ENCODE data around the gene SMG6. TPM values are rescaled to one million over a fixed set of nuclear protein-coding genes. Genes with fewer than 3 reads are reported as not detected.
A peak's percentile ranks its signal among the peaks of the same experiment; 100 is the strongest.

The SMG6 gene
- total and polyA plus RNA-seq, 2 of the 13 experiments (the other 11 are each of a cell fraction or from before 2014, with no cell fraction given): 4.6 to 14.6 TPM

DNA sequence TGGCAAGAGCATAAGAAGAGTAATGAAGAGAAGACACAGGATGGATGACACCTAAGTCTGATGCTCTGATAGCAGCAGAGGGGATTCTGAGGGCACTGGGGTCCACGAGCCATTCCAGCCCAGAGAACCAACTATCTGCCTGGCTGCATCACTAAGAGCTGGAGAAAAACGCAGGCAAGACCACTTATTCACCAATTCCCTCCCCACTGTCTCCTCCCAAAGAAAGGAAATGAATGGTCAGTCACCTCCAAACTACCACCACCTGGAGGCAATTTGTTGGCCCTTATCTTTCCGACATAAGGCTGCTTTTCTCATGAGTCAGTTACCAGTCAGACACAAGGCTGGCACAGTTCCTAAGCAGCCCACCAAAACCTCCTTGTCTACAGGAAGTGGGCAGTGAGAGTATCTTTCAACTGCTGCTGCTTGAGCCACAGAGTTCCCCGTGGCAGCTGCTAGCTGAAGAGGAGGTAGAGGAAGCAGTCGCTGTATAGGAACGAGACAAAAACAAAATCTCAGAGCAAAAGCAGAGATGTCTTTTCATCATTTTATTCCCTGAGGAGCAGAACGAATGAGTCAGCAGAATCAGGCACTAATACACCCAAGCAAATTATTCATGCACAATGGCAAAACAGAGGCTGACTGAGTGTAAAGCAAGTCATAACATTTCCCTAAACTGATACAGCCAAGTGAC, 111.1 kb downstream of the SMG6 start:
- in situ Hi-C loops (cut with HindIII; ENCODE audit: extremely low pct_ligation_motif_present, low pct_unique_long_range_greater_than_20kb) (no loop called here), intact Hi-C loops (cut with micrococcal nuclease; ENCODE audit: unreplicated experiment) (no loop called here)
- no peak overlapping the region for H3K9ac ChIP-seq (ENCODE audit: insufficient read depth, low read depth, low read length)
- ChIA-PET POLR2A (no interaction called here), CTCF (ENCODE audit: low intra/inter-chr PET ratio, low total read pairs) (no interaction called here)
- DNase-seq (ENCODE audit: low spot score): no peak
- H3K27ac ChIP-seq (ENCODE audit: extremely low read length, insufficient read depth, low read length): no peak overlapping the region
- no peak overlapping the region for H2AFZ ChIP-seq (ENCODE audit: low read length)
- no peak for ATAC-seq
- H3K27me3 ChIP-seq (ENCODE audit: control insufficient read depth in 1 of 2, insufficient read depth in 2 of 2, low read length in 2 of 2): no peaks in the 10 kb centered on the region
- TF ChIP-seq, protein P1, sequence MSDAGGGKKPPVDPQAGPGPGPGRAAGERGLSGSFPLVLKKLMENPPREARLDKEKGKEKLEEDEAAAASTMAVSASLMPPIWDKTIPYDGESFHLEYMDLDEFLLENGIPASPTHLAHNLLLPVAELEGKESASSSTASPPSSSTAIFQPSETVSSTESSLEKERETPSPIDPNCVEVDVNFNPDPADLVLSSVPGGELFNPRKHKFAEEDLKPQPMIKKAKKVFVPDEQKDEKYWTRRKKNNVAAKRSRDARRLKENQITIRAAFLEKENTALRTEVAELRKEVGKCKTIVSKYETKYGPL (CRISPR knock-in tag; IDR thresholded peaks at IDR 0.05): no peak
- TF ChIP-seq MAFF (IDR thresholded peaks at IDR 0.05; ENCODE audit: low read depth, low read length) (peak; percentile 80), ELF4 (CRISPR knock-in tag; IDR thresholded peaks at IDR 0.05; ENCODE audit: borderline replicate concordance) (no peak), ARNT (IDR thresholded peaks at IDR 0.05) (no peak), NFE2L2 (IDR thresholded peaks at IDR 0.05; ENCODE audit: low read length) (peak; percentile 48; the same call in 1 of the 2 replicates), SALL2 (CRISPR knock-in tag; IDR thresholded peaks at IDR 0.05) (no peak), MAFK (conservative IDR thresholded peaks at IDR 0.05 in 1 of 2, IDR thresholded peaks at IDR 0.05 in 1 of 2; ENCODE audit: low read length in 2 of 2) (peak; percentile 85 to 88), ZBTB38 (CRISPR knock-in tag; IDR thresholded peaks at IDR 0.05) (no peak)
- WGBS (ENCODE audit: low lambda C conversion rate): 80% methylated on average over 5 of the region's 7 CpGs
- H3K4me1 ChIP-seq (ENCODE audit: insufficient read depth, low read length): peaks cover 5% of the 10 kb centered on the region; the same call in 1 of the 2 replicates
- no peak overlapping the region for H3K4me3 ChIP-seq (replicated peaks in 1 of 3; ENCODE audit: insufficient read depth in 1 of 3, low read depth in 2 of 3, low read length in 3 of 3)
- no peaks in the 10 kb centered on the region for H4K20me1 ChIP-seq (ENCODE audit: insufficient read depth, low read length)
- no peaks in the 10 kb centered on the region for H3K79me2 ChIP-seq (ENCODE audit: insufficient read depth, low read length)
- H3K36me3 ChIP-seq (replicated peaks in 1 of 2; ENCODE audit: control insufficient read depth in 1 of 2, insufficient read depth in 2 of 2, low read length in 2 of 2): peaks cover 11 to 68% of the 10 kb centered on the region in 2 experiments; a peak in 4 of 5 replicates
- no peaks in the 10 kb centered on the region for H3K9me3 ChIP-seq (ENCODE audit: low read length)
- no peak overlapping the region for H3K4me2 ChIP-seq (ENCODE audit: low read depth, low read length)
- BruUV-seq (replicated peaks): no TSS peak
- FAIRE-seq: no peak

DNA sequence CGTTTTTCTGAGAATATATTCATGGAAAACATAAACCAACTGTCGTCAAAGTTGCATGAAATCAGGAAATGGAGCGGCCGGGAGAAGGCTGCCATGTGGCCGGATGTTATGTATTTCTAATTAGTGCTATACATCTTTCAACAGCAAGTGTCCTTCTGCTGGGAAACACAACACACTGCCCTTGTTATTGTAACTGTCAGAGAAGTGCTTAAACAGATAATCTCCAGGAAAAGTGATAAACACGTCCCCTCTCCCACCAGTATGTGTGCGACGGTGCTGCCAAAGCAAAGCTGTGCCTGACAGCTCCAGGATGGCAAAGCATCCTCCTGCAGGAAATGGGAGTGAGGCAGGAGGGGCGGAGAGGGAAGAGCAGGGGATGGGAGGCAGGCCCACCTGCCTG, 111.8 kb downstream of the SMG6 start:
- no peak for FAIRE-seq
- ATAC-seq: no peak
- TF ChIP-seq ZNF792 (CRISPR knock-in tag; IDR thresholded peaks at IDR 0.05) (no peak), JDP2 (CRISPR knock-in tag; IDR thresholded peaks at IDR 0.05; ENCODE audit: borderline replicate concordance) (no peak)
- Histone ChIP-seq H3K4me1 (ENCODE audit: insufficient read depth, low read length) (no peaks in the 10 kb centered on the region), H3K27ac (ENCODE audit: extremely low read length, insufficient read depth, low read length) (no peak overlapping the region), H3K36me3 (replicated peaks in 1 of 2; ENCODE audit: control insufficient read depth in 1 of 2, insufficient read depth in 2 of 2, low read length in 2 of 2) (peaks cover 13 to 73% of the 10 kb centered on the region in 2 experiments; a peak in 4 of 5 replicates), H4K20me1 (ENCODE audit: insufficient read depth, low read length) (no peaks in the 10 kb centered on the region), H3K27me3 (ENCODE audit: control insufficient read depth in 1 of 2, insufficient read depth in 2 of 2, low read length in 2 of 2) (no peaks in the 10 kb centered on the region), H3K79me2 (ENCODE audit: insufficient read depth, low read length) (no peaks in the 10 kb centered on the region), H3K4me2 (ENCODE audit: low read depth, low read length) (no peak overlapping the region), H3K9ac (ENCODE audit: insufficient read depth, low read depth, low read length) (no peak overlapping the region), H3K9me3 (ENCODE audit: low read length) (no peaks in the 10 kb centered on the region), H2AFZ (ENCODE audit: low read length) (no peak overlapping the region), H3K4me3 (replicated peaks in 1 of 3; ENCODE audit: insufficient read depth in 1 of 3, low read depth in 2 of 3, low read length in 3 of 3) (no peak overlapping the region)
- intact Hi-C loops (cut with micrococcal nuclease; ENCODE audit: unreplicated experiment): no loop called here
- no peak for DNase-seq (ENCODE audit: low spot score)
- ChIA-PET CTCF (ENCODE audit: low intra/inter-chr PET ratio, low total read pairs) (no interaction called here), POLR2A (no interaction called here)
- BruUV-seq (replicated peaks): no TSS peak
- in situ Hi-C loops (cut with HindIII; ENCODE audit: extremely low pct_ligation_motif_present, low pct_unique_long_range_greater_than_20kb): no loop called here
- WGBS (ENCODE audit: low lambda C conversion rate): 95% methylated on average over 9 of the region's 9 CpGs

Measured in HepG2 (cell line).